GM04504 (cell line): ENCODE results near the gene GRAPL.
"Not testable (repeated sequence)": the region's sequence is repeated elsewhere in the genome, so short reads cannot be mapped to it uniquely, and the experiment has no call there.

ENCODE experiments used
- DNase-seq: peaks from one replicate; pipeline ENCODE4 v3.0.0-alpha.2; 2012; ENCODE audit warnings: low read depth

The GRAPL gene

DNA sequence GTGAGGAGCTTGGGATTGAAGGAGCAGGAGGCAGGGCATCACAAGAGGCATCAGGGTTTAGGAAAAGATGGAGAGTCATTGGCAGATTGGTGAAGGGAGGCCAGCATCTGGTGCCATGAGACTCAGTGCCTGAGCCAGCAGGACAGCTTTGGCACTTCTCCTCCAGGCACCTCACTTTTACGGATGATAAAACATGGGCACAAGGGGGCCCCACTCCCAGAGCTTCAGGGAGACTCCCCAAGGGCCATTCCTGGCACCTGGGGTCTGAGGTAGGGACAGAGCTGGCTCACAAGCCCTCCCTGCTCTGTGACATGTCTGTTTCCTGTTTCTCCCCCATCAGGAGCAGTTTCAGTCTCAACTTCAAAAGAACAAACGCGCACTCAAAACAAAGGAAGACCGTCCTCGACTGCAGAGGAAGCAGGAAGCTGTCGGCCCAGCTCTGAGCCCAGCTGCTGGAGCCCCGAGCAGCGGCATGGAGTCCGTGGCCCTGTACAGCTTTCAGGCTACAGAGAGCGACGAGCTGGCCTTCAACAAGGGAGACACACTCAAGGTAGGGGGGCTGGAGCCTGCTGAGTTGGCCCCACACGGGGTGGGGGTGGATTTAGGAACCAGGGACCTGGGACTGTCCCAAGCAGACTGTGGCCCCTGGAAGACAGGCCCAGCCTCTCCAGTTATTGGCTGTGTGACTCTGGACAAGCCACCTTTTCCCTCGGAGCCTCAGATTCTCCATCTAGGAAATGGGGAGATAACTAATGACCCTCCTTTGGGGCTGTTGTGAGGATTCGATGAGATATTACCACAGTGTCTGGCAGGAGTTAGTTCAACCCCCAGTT, at the start of gene GRAPL:
TSS of gene GRAPL (plus strand) at position 442 of the 833 bp plus-strand sequence. CDS start at position 473, 31 bp downstream.
- not testable (repeated sequence) for DNase-seq

DNA sequence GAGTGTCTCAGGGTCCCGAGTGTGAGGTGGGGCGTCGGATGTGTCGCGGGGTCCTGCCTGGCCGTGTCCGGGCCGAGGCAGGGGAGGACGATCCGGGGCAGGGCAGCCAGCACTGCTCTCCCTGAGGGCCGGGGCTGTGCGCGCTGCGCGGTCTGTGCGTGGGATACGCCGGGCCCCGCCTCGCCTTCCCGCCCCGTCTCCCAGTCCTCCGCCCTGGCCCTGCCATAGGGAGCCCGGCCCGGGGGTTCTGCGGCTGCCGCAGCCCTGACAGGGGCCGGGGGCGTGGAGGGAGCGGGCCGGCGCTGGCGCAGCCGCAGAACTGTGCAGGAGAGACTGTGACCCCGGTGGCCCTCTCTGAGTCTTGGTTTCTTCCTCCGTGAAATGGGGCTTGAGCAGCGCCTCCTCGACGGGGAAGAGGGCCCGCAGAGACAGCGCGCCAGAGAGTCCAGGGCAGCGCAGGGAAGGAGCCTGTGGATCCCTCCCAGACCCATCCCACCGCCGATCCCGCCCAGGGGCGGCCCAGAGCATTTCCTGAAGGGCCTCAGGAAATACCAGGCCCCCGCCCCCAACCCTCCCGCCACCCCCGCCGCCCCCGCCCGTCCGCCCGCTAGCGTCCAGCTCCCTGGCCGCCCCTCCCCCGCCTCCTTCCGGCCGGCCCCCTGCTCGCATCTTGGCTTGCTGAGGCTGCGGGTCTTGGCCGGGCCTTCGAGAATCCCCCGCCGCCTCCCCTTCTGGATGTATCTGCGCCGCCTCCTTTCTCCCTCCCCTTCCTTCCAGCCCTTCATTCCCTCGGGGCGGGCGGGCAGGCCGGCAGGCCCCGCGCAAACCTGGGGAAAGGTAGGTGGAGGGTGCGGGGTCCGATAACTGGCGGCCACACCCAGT, 38.3 kb upstream of the GRAPL start:
- not testable (repeated sequence) for DNase-seq

DNA sequence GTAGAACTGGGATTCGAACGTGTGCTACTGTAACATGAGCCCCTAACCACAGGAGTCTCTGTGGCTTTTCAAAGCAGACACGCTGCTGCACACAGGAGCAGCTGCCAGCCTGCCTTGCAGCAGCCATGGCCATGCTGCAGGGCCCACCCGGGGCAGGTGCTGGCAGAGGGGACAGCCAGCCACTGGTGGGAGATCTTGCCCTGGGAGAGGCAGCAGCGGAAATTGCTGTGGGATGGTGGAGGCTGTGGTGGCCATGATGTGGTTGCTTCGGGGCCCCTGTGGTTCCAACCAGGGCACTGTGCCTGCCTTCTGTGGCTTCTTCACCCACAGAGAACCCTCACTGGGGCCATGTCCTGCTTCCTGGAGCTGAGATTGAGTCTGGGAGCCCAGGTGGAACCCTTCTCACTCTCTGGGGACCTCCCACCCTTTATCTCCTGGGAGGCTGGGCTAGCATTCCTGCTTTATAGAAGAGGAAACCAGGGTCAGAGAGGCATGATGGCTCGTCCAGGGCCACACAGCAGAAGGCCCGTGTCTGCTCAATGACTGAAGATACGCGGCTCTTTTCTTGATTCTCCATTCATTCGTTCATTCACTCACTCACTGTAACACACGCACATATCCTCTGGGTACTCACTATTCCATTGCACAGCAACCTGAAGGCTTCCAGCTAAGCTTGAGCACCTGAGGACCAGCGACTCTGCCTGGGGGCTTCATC, 37.2 kb upstream of the GRAPL start:
- DNase-seq = not testable (repeated sequence)

DNA sequence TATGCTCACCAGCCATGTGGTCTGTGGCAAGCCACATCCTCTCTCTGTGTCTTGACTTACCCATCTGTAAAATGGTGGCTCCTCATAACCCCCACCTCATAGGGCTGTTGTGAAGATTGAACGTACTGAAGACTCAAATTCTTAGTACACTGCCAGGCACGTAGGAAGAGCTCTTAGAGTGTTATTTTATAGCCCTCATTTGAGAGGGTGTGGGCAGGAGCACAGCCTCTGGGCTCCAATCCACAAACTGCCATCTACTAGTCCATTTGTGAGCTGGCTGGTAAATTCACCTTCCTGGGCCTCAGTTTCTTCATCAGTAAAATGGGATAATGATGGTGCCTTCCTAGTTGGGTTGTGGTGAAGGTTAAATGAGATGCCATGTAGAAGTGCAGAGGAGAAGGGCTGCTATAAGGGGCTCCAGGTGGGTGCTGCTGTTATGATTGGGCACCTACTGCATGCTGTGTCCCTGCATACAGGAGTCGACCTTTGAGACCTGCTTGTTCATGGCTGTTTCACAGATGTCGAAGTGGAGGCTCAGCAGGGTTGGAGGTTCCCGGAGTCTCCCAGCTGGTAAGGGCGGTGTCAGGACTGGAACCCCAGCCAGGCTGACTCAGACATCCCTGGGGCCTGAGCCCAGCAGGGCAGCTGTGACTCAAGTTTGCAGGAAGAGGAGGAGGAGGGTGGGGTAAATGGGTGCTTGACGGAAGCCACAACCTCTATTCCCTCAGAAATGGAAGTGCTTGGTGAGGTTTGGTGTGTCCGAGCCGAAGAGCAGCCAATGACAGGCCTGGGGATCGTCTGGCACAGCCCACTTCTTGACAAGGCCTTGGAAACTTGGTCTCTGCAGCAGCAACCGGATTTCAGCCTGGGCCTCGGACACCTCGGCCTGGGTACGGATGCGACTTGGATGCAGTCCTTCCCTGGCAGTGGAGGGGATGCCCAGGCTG, 34.4 kb upstream of the GRAPL start:
- DNase-seq = peak; percentile 46

DNA sequence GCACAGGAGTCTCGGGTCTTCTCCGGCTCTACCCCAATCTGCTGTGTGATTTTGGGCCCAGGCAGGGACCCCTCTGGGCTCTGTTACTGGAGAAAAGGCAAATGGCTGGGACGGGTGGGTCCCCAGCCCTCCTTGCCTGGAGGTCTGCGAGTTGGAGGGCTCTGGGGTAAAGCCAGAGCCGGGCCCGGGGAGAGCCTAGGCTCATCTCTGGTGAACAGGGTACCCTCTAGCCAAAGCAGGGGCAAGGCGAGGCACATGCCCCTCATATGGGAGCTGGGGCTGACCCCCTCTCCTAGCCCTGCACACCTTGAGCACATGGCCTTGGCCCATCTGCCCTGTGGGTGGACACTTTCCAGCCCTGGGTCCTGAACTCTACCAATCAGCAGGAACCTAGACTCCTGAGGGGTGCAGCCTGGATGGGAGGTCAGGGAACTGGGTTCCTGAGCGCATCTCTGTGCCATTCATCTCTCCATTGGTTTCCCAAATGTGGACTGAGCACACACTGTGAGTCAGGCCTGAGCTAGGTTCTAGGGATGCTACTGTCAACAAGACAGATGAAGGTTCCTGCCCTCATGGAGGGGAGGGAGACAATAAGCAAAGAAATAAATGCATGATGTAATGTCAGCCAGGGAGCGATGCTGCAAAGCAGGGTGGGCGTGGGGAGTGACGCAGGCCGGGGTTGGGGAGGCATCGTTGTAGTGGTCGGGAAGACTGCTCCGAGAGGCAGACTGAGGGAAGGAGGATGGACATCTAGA, 33.5 kb upstream of the GRAPL start:
- not testable (repeated sequence) for DNase-seq

DNA sequence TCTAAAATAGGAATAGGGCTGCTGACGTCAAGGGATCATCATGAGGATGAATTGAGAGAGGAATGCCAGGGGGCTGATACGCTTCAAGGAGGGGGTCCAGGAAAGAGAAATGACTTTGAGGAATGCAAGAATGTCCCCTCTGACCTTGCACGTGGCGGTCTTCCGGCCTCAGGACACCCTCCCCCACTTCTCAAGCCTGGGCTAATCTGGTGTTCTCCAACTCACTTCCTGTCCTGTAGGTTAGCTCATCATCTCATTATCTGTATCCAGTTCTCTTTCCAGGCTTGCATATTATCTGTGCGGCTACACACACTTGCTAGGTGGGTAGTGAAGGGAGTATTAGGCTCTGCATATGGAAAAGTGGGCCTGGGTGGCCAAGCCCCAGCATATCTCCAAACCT, 18.9 kb upstream of the GRAPL start:
- not testable (repeated sequence) for DNase-seq

DNA sequence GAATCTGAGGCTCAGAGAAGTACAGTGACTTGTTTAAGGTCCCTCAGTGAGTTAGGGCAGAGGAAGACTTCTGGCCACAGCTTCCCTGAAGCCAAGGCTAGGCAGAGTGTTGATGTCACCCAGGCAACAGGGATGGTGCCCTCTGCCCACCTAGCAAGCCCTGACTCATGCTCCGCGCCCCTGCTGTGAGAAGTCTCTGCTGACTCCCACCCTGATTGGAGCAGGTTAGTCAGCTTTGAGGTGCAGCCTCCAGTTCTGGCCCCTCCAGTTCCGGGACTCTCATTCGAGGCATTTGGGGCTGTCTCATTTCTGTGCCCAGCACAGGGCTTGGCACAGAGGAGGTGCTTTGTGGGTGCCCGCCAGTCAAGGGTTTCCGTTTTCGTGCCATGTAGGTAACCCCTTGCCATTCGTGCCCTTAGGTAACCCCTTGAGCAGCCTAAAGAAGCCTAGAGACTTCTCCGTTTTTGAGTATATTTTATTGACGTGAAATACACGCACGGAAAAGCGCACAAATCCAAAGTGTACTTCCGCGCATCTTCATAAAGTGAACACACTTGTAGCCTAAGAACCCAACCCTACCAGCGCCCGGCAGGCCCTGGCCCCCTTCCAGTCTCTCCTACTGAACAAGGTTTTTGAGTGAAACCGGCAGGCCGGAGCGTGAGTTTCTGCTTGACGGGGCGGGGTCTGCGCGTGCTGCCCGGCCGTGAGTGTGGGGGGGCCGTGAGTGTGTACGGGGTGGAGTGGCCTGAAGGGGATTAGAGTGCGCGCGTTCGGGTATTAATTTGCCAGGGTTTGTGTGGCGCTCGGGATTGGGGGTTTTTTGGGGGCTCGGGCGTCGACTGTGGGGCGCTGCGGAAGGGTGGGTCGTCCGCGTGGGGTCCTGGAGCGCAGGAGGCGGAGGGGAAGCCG, 16.9 kb upstream of the GRAPL start:
- not testable (repeated sequence) for DNase-seq

DNA sequence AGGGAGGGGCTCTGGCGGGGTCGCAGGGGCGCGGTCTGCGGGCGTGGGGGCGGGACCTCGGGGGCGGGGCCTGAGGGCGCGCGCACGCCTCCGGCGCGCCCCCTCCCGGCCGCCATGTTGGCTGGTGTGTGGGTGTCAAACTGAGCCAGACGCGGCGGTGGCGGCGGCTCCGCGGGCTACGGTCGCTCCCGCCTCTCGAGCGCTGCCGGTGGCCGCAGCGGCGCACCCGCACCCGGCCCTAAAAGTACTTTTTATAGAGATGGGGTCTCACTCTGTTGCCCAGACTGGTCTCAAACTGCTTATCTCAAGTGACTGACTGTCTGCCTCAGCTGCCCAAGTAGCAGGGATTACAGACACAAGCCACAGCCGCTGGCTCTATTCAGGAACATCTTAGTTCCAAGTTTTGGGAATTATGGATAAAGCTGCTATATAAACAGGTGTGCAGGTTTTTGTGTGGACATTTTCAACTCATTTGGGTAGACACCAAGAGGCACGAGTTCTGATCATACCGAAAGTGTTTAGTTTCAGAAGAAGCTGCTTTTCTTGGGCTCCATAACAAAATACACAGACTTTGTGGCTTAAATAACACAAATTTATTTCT, 16.2 kb upstream of the GRAPL start:
- DNase-seq = peak; percentile 10

DNA sequence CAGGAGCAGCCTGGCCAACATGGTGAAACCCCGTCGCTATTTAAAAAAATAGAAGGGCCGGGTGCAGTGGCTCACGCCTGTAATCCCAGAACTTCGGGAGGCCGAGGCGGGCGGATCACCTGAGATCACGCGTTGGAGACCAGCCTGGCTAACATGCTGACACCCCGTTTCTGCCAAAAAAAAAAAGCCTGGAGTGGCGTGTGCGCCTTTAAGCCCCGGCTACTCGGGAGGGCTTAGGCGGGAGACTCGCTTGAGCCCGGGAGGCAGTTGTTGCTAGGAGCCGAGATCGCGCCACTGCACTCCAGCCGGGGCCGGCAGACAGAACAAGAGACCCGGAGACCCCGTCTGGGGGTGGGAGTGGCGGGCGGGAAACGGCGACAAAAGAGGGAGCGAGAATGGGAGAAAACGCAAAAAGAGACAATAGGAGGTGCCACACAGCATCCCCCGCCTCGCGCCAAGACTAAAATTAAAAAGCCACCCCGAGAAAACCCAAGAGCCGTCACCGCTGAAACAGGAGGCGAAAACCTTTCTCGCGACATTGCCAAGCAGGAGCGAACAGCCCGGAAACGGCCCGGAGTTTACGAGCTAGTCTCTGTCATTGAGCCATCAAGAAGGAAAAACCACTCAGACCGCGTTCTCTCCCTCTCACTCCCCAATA, 15.5 kb upstream of the GRAPL start:
- peak; percentile 81 for DNase-seq

DNA sequence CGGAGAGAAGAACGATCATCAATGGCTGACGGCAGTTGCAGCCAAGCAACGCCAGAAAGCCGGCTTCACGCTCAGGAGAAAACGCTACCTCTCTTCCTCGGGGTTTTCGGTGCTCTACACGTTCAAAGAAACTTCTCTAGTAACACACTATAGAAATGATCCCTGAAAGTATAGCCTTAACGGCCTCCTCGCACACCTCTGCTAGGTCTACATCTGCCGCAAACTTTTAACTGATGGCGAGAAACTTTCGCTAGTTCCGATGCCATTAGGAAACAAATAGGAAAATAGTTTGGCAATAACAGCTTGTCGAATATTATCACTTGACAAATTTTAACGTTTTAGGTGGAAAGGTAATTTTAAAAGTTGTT, 14.9 kb upstream of the GRAPL start:
- peak; percentile 0 for DNase-seq

DNA sequence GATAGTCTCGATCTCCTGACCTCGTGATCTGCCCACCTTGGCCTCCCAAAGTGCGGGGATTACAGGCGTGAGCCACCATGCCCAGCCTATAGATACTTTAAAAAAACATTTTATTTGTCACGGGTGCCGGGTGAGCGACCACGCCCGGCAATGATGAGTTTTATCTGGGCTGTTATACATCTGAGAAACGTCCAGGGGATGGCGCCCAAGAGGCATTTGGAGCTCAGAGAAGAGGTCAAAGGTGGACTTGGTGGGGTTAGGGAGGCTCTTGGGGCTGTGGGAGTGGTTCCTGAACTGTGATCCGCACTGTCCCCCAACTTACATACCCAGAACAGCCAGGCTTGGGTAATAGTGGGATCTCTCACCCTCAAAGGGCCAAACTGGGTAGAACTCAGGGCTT, 8.7 kb upstream of the GRAPL start:
- DNase-seq = not testable (repeated sequence)

DNA sequence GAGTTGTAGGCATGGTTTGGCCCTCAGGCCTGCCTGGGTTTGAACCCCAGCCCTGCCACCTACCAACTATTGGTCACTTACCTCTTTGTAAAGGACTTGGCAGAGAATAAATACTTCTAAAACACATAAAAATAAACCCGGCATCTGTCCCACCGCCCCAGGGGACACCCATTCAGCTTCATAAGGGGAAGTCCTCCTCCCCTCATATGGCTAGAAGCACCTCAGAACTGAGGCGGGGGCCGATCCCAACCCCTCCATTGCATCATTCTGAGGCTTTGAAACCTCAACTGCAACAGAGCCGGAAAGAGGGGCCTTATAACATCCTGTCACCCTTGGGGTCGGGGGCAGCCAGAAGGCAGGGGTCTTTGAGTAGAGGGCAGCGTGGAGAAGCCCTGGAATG, 2.1 kb upstream of the GRAPL start:
- DNase-seq = not testable (repeated sequence)

DNA sequence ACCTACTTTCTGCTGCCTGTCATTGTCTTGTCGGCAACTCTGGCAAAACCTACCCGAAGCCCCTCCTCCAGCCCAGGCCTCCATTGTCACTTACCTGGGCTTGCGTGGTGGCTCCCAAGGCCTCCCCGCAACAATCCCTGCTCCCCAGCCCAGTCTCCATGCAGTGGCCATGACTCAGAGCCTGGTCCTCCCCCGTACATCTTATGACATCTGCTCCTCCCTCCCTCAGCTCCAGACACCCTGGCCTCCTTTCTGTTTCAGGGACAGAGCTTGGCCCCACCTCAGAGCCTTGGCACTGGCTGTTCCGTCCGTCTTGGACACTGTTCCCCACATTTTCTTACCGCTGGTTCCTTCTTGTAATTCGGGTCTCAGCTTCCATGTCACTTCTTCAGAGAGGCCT, 2.1 kb downstream of the GRAPL start:
- DNase-seq = not testable (repeated sequence)

DNA sequence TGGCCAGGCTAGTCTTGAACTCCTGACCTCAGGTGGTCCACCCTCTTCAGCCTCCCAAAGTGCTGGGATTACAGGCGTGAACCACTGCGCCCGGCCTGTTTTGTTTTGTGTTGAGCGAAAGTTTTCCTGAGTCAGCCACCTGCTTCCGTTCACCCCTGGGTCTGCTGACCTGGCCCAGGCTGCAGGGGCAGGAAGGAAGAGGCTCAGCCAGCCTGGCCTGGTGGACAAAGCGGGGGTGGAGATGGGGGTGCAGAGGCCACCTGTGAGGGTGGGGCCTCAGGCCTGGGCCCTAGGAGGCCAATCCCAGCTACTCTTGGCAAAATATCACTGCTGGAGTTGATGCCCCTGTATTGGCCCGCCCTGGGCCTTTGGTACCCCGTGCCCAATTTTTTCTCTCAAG, 3.7 kb downstream of the GRAPL start:
- not testable (repeated sequence) for DNase-seq

DNA sequence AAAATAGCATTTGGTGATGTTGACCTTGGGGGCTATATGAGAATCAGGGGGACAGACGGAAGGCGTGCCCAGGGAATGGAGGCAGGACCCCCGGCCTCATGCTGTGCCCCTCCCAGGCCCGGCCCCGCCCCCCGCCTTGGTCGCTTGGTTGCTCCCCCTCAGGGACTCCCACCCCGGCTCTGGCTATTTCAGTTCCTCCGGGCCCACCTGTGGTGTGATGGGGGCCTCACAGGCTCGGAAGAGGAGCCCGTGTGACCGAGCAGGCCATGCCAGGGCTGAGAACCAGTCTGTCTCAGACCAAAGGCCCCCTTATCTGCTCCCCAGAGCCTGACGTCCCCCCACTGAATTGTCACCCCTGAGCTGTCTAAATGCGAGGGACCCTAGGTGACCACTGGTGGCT, 4.4 kb downstream of the GRAPL start:
- not testable (repeated sequence) for DNase-seq

DNA sequence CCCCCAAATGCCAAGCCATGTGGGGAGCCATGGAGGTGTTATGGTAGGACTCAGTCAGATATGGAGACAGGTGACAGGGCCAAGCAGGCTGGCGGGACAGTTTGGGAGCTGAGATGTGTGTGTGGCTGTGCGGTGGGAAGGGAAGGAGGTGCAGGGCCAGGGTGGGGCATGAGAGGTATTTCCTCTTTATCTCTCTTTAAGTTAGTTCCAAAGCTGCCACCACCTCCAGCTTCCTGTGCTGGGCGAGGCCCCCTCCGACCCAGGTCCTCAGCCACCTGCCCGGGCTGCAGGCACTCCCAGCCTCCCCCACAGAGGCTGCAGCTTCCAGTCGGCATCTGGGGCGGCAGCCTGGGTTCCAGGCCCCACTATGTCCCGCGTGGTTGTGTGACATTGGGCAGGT, 6.4 kb downstream of the GRAPL start:
- not testable (repeated sequence) for DNase-seq

DNA sequence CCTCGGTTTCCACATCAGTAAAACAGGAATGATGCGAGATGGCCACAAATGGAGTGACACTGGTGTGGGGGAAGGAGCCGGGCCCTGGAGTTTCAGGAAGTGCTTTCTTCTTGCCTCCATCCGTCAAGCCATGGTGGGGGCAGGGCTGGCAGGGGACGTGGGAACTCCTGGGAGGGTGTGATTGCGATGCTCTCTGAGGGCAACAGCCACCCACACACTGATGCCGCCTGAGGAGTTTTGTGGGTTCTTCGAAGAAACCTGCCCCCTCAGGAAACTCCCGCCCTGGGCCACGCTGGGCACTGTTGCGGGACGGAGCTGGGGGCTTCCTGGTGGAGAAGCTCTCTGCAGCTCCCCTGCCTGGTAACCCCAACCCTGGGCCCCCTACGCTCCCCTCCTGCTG, 8.0 kb downstream of the GRAPL start:
- DNase-seq = not testable (repeated sequence)

DNA sequence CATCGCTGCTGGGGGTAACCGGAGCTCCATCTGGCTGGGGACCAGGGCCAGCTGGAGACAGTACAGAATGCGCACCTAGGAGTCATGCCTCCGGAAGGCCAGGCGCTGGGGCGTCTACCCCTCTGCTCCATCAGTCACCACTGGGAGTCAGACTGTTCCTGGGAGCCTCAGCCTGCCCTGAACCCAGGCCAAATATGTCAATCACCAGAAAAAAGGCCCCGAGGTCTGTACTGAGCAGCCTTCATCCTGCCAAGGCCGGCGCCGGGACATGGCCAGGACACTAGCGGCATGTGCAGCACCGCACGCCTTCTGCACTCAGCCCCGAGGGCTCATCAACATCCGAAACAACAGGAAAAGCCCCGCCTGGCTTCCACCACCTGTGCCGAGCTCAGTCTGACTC, 8.7 kb downstream of the GRAPL start:
- DNase-seq = not testable (repeated sequence)
